GM12891 (cell line): Measurements from ENCODE around the gene PRODH2. TPM values are rescaled to one million over a fixed set of nuclear protein-coding genes. Genes with fewer than 3 reads are reported as not detected.

Experiments
- DNase-seq: peaks from one replicate; pipeline ENCODE4 v3.0.0; 2011; ENCODE audit warnings: low spot score; ENCODE audit not compliant: insufficient read length
- FAIRE-seq: peaks from 2 replicates; lab custom pipeline; 2011; peaks lifted over from hg19 to GRCh38; lab: Jason Lieb, UNC
- PAX5 ChIP-seq: IDR thresholded peaks from 2 replicates; pipeline ENCODE4 v1.6.1; 2011; ENCODE audit warnings: low read length, moderate library complexity, mild to moderate bottlenecking; ENCODE audit not compliant: insufficient read depth, severe bottlenecking
- POLR2A ChIP-seq: IDR thresholded peaks from 2 replicates; pipeline ENCODE4 v1.6.1; 2011; ENCODE audit warnings: low read depth, low read length, control low read depth
- POLR2AphosphoS5 ChIP-seq: IDR thresholded peaks from 2 replicates; pipeline ENCODE4 v1.6.1; 2011; ENCODE audit warnings: low read depth, low read length, control low read depth
- POU2F2 ChIP-seq: IDR thresholded peaks from 2 replicates; pipeline ENCODE4 v1.6.1; 2011; ENCODE audit warnings: low read depth, mild to moderate bottlenecking, control low read depth, low read length, moderate library complexity
- SPI1 ChIP-seq: IDR thresholded peaks from 2 replicates; pipeline ENCODE4 v1.6.1; 2011; ENCODE audit warnings: low read depth, low read length, control low read depth
- TAF1 ChIP-seq: IDR thresholded peaks from 2 replicates; pipeline ENCODE4 v1.6.1; 2011; ENCODE audit warnings: low read depth, low read length, control low read depth
- polyA plus RNA-seq: library from polyadenylated mRNA; unstranded; fragments of >200 nt; gene quantifications from one replicate; pipeline ENCODE4 v1.2.1, GENCODE V29; 2012; ENCODE audit warnings: low read depth, missing spikeins, inconsistent platforms; ENCODE audit not compliant: missing spikeins

Gene PRODH2
- polyA plus RNA-seq = not detected

GRCh38 chr19:35812220-35813042 is at the start of gene PRODH2:
Gene PRODH2, minus strand, starts transcription at chr19:35812845. Its CDS starts 40 bp downstream, at chr19:35812805.
- no peak for DNase-seq
- FAIRE-seq = no peak
- TF ChIP-seq PAX5 (no peak), TAF1 (no peak), POLR2A (no peak), POLR2AphosphoS5 (no peak), SPI1 (no peak), POU2F2 (no peak)

- TF ChIP-seq PAX5 = no peak
- TF ChIP-seq TAF1 = no peak
- no peak for TF ChIP-seq POLR2AphosphoS5
- TF ChIP-seq POU2F2 = no peak
- no peak for TF ChIP-seq POLR2A
- TF ChIP-seq SPI1 = no peak
- FAIRE-seq (no peak), DNase-seq (no peak)
Observed at GRCh38 chr19:35861640-35862160, 49.1 kb upstream of the PRODH2 start.

GRCh38 chr19:35860818-35861639 is 48.4 kb upstream of the PRODH2 start:
- FAIRE-seq (no peak), DNase-seq (no peak)
- TF ChIP-seq SPI1 (no peak), POLR2A (no peak), PAX5 (no peak), POU2F2 (no peak), TAF1 (no peak), POLR2AphosphoS5 (no peak)

- DNase-seq (no peak), FAIRE-seq (no peak)
- TF ChIP-seq PAX5 (no peak), POLR2AphosphoS5 (no peak), TAF1 (no peak), POU2F2 (no peak), POLR2A (no peak), SPI1 (no peak)
Observed at GRCh38 chr19:35860436-35860817, 47.8 kb upstream of the PRODH2 start.

GRCh38 chr19:35859414-35859813 is 46.8 kb upstream of the PRODH2 start:
- no peak for TF ChIP-seq POLR2AphosphoS5
- no peak for TF ChIP-seq POLR2A
- TF ChIP-seq TAF1 = no peak
- no peak for TF ChIP-seq PAX5
- TF ChIP-seq SPI1 = no peak
- no peak for TF ChIP-seq POU2F2
- FAIRE-seq (no peak), DNase-seq (no peak)

- TF ChIP-seq PAX5 = no peak
- TF ChIP-seq POU2F2 = no peak
- TF ChIP-seq TAF1 = no peak
- TF ChIP-seq POLR2AphosphoS5 = no peak
- TF ChIP-seq POLR2A = no peak
- no peak for TF ChIP-seq SPI1
- DNase-seq (no peak), FAIRE-seq (no peak)
Observed at GRCh38 chr19:35858311-35858710, 45.7 kb upstream of the PRODH2 start.

- DNase-seq (no peak), FAIRE-seq (no peak)
- TF ChIP-seq PAX5 (no peak), SPI1 (no peak), TAF1 (no peak), POLR2AphosphoS5 (no peak), POU2F2 (no peak), POLR2A (no peak)
Observed at GRCh38 chr19:35856546-35857149, 44.0 kb upstream of the PRODH2 start, which contains the start of gene KIRREL2. Gene KIRREL2, plus strand, starts transcription at chr19:35856911. Its CDS starts 209 bp downstream, at chr19:35857120.

GRCh38 chr19:35853038-35853756 is 40.6 kb upstream of the PRODH2 start:
- no peak for TF ChIP-seq POLR2AphosphoS5
- TF ChIP-seq POU2F2 = no peak
- TF ChIP-seq POLR2A = no peak
- FAIRE-seq (no peak), DNase-seq (no peak)
